PC-3 (cell line): ENCODE results near the gene SPR. TPM values are rescaled to one million over a fixed set of nuclear protein-coding genes. Genes with fewer than 3 reads are reported as not detected.

ENCODE experiments used
- ATAC-seq: fragments of 200-7000 bp; cut with Tn5 transposase; 2 replicates; pipeline ENCODE4 v1.9.1; 2020; ENCODE audit warnings: mild to moderate bottlenecking, moderate library complexity
- BruUV-seq: library from RNA; stranded (reverse); fragments of 400-500 nt; replicated peaks from 2 replicates; lab custom pipeline; 2021; lab: Mats Ljungman, UMichigan
- CTCF ChIA-PET: fragments of 300-600 bp; sonication (Branson Sonifier 250); formaldehyde crosslinking; loops from one replicate; lab custom pipeline; 2022; ENCODE audit warnings: antibody characterized with exemption; lab: Charles Lee
- POLR2A ChIA-PET: fragments of 300-600 bp; sonication (Branson Sonifier 250); formaldehyde crosslinking; loops from one replicate; lab custom pipeline; 2022; ENCODE audit warnings: antibody characterized with exemption; ENCODE audit not compliant: unreplicated experiment; lab: Charles Lee
- DNase-seq: peaks from one replicate; pipeline ENCODE4 v3.0.0-alpha.2; 2015
- H2AFZ ChIP-seq: fragments of 300-600 bp; sonication (generic); 2 replicates; pipeline ENCODE4 v1.6.0; 2016; ENCODE audit warnings: antibody characterized with exemption, low read length
- H3F3A ChIP-seq: fragments of 300-600 bp; sonication (generic); one replicate; pipeline ENCODE4 v1.6.0; 2017; ENCODE audit warnings: antibody characterized with exemption, low read length, control low read depth, mild to moderate bottlenecking; ENCODE audit not compliant: unreplicated experiment
- H3K27ac ChIP-seq: fragments of 300-600 bp; sonication (generic); 2 replicates; pipeline ENCODE4 v1.5.1; 2016; ENCODE audit warnings: mild to moderate bottlenecking, low read length
- H3K27me3 ChIP-seq: fragments of 300-600 bp; sonication (generic); 2 replicates; pipeline ENCODE4 v1.6.1; 2016; ENCODE audit warnings: low read length, mixed read lengths
- H3K36me3 ChIP-seq: fragments of 300-600 bp; sonication (generic); 2 replicates; pipeline ENCODE4 v1.6.1; 2016; ENCODE audit warnings: low read depth, mixed run types, low read length, mixed read lengths
- H3K4me1 ChIP-seq: fragments of 300-600 bp; sonication (generic); 2 replicates; pipeline ENCODE4 v1.5.1; 2016; ENCODE audit warnings: low read length; ENCODE audit not compliant: insufficient read depth
- H3K4me2 ChIP-seq: fragments of 300-600 bp; sonication (generic); 2 replicates; pipeline ENCODE4 v1.6.0; 2016; ENCODE audit warnings: low read length
- H3K4me3 ChIP-seq: fragments of 300-600 bp; sonication (generic); 2 replicates; pipeline ENCODE4 v1.5.1; 2016; ENCODE audit warnings: mild to moderate bottlenecking, low read length, mixed read lengths
- H3K79me2 ChIP-seq: fragments of 300-600 bp; sonication (generic); 2 replicates; pipeline ENCODE4 v1.6.1; 2017; ENCODE audit warnings: low read length, mixed read lengths
- H3K9ac ChIP-seq: fragments of 300-600 bp; sonication (generic); 2 replicates; pipeline ENCODE4 v1.6.0; 2016; ENCODE audit warnings: mild to moderate bottlenecking, low read length
- H3K9me2 ChIP-seq: fragments of 300-600 bp; sonication (generic); replicated peaks from 2 replicates; pipeline ENCODE4 v1.6.1; 2016; ENCODE audit warnings: mixed run types, low read length, mixed read lengths
- H3K9me3 ChIP-seq: fragments of 300-600 bp; sonication (generic); 2 replicates; pipeline ENCODE4 v1.6.1; 2016; ENCODE audit warnings: low read length, mixed read lengths
- H4K20me1 ChIP-seq: fragments of 300-600 bp; sonication (generic); 2 replicates; pipeline ENCODE4 v1.6.1; 2016; ENCODE audit warnings: low read length, mixed read lengths
- EZH2 ChIP-seq: fragments of 300-600 bp; sonication (generic); IDR thresholded peaks from one replicate; pipeline ENCODE4 v1.6.1; 2017; ENCODE audit warnings: antibody characterized with exemption, mild to moderate bottlenecking, low read length; ENCODE audit not compliant: unreplicated experiment
- EZH2phosphoT487 ChIP-seq: fragments of 300-600 bp; sonication (generic); IDR thresholded peaks from 2 replicates; pipeline ENCODE4 v1.6.1; 2018; ENCODE audit warnings: mild to moderate bottlenecking, antibody characterized with exemption, low read length, borderline replicate concordance
- intact Hi-C: fragments of 100-400 bp; cut with micrococcal nuclease; formaldehyde crosslinking; loops from 2 replicates; pipeline ENCODE4 v1.9.0; 2023
- total RNA-seq: library from RNA; depleted of rRNA; stranded (reverse); fragments of >200 nt; gene quantifications from 2 replicates; pipeline ENCODE4 v1.2.3, GENCODE V29; 2014; rRNA removed
- TF ChIP-seq, protein P1 (sequence below): fragments of 300-600 bp; sonication (generic); conservative IDR thresholded peaks from 2 replicates; pipeline ENCODE4 v1.5.1; 2017; ENCODE audit warnings: antibody characterized with exemption, low read depth, mild to moderate bottlenecking, low read length

SPR gene
- total RNA-seq, 1 experiment from 2014 or later: 69.4 TPM

DNA sequence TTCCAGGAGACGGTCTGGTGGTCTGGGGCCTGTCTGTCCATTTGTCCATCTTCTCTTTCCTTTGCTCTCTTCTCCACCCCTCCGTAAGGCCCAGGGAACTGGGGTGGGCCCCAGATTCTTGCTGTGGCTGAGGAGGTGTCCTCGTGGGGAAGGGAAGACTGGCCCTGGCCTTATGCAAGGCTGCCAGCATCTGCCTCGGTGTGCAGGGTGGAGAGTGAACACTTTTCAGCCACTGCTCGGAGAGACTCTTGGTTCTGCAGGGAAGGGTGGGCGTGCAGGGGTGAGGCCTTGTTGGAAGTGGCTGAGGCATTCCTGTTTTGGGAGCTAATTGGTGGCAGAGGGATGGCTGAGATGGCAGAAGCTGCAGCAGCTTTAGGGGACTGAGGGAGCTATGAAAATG lies 53.2 kb downstream of the SPR start:
- ChIA-PET POLR2A (no interaction called here), CTCF (no interaction called here)
- no peaks in the 10 kb centered on the region for H3K4me1 ChIP-seq
- BruUV-seq: no TSS peak
- H2AFZ ChIP-seq: no peak overlapping the region
- no peak overlapping the region for H3K9ac ChIP-seq
- ATAC-seq (no peak), DNase-seq (no peak)
- no peaks in the 10 kb centered on the region for H4K20me1 ChIP-seq
- H3K4me3 ChIP-seq: no peak overlapping the region
- H3K27me3 ChIP-seq: no peaks in the 10 kb centered on the region
- H3K9me3 ChIP-seq: no peaks in the 10 kb centered on the region
- TF ChIP-seq EZH2: no peak
- TF ChIP-seq, protein P1, sequence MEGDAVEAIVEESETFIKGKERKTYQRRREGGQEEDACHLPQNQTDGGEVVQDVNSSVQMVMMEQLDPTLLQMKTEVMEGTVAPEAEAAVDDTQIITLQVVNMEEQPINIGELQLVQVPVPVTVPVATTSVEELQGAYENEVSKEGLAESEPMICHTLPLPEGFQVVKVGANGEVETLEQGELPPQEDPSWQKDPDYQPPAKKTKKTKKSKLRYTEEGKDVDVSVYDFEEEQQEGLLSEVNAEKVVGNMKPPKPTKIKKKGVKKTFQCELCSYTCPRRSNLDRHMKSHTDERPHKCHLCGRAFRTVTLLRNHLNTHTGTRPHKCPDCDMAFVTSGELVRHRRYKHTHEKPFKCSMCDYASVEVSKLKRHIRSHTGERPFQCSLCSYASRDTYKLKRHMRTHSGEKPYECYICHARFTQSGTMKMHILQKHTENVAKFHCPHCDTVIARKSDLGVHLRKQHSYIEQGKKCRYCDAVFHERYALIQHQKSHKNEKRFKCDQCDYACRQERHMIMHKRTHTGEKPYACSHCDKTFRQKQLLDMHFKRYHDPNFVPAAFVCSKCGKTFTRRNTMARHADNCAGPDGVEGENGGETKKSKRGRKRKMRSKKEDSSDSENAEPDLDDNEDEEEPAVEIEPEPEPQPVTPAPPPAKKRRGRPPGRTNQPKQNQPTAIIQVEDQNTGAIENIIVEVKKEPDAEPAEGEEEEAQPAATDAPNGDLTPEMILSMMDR: no peak
- no peak for TF ChIP-seq EZH2phosphoT487
- intact Hi-C loops: no loop called here
- H3K36me3 ChIP-seq: no peaks in the 10 kb centered on the region
- no peaks in the 10 kb centered on the region for H3K9me2 ChIP-seq
- H3K4me2 ChIP-seq: no peak overlapping the region
- no peaks in the 10 kb centered on the region for H3F3A ChIP-seq
- no peaks in the 10 kb centered on the region for H3K79me2 ChIP-seq
- H3K27ac ChIP-seq: no peak overlapping the region

DNA sequence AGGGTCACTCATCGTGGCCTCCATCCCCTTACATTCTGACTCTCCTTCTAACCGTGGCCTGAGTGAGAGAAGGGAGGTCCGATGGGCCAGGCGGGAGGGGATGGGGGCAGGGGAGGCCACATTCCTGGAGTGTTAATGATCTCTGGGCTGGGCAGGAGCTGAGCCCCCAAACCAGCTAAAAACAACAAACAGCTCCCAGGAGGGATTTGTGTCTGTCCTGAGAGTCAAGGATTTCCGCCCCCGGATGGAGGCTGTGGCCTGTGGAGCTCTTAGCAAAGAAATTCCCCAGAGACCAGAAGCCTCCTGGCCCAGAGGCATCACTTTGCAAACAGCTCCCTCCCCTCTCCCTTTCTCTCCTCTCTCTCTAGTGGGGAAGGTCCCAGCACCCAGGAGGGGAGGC lies 53.6 kb downstream of the SPR start:
- POLR2A ChIA-PET: no interaction called here
- no peaks in the 10 kb centered on the region for H3F3A ChIP-seq
- no peak overlapping the region for H3K9ac ChIP-seq
- H3K79me2 ChIP-seq: no peaks in the 10 kb centered on the region
- H3K4me1 ChIP-seq: no peaks in the 10 kb centered on the region
- CTCF ChIA-PET: no interaction called here
- no peaks in the 10 kb centered on the region for H3K9me3 ChIP-seq
- no peaks in the 10 kb centered on the region for H3K9me2 ChIP-seq
- no peaks in the 10 kb centered on the region for H3K36me3 ChIP-seq
- no peak overlapping the region for H3K4me2 ChIP-seq
- no peaks in the 10 kb centered on the region for H4K20me1 ChIP-seq
- no peak overlapping the region for H3K4me3 ChIP-seq
- BruUV-seq: no TSS peak
- TF ChIP-seq EZH2phosphoT487 (no peak), EZH2 (no peak)
- intact Hi-C loops: no loop called here
- H3K27ac ChIP-seq: no peak overlapping the region
- no peak overlapping the region for H2AFZ ChIP-seq
- ATAC-seq (no peak), DNase-seq (no peak)
- H3K27me3 ChIP-seq: no peaks in the 10 kb centered on the region

Other genes starting within 250 kb of the SPR start
- 13.9 and 28.0 TPM in 2 replicates for gene EXOC6B, start 61.4 kb upstream of the SPR start, total RNA-seq
- not detected in 2 replicates for gene EMX1, start 30.1 kb downstream of the SPR start, total RNA-seq
- 22.0 and 30.7 TPM in 2 replicates for gene SFXN5, start 184.3 kb downstream of the SPR start, total RNA-seq
- 26.6 and 36.9 TPM in 2 replicates for gene RAB11FIP5, start 225.5 kb downstream of the SPR start, total RNA-seq